Vagina (tissue), 2 donors: ENCODE data around the gene MACROD2. TPM values are rescaled to one million over a fixed set of nuclear protein-coding genes. Genes with fewer than 3 reads are reported as not detected.

Experiments
- DNase-seq, 2 donors: peaks; one replicate each; pipeline ENCODE4 v3.0.0-alpha.2; 2017; ENCODE audit errors: extremely low spot score in 2 of 2
- H3K27ac ChIP-seq: fragments of 200-600 bp; sonication (generic); one replicate; pipeline ENCODE4 v1.5.1; 2019
- H3K27me3 ChIP-seq: fragments of 200-600 bp; sonication (generic); one replicate; pipeline ENCODE4 v1.5.1; 2019
- H3K36me3 ChIP-seq, 2 donors: fragments of 200-600 bp; sonication (generic); one replicate each; pipeline ENCODE4 v1.5.1; 2017 to 2019
- H3K4me1 ChIP-seq: fragments of 200-600 bp; sonication (generic); one replicate; pipeline ENCODE4 v1.5.1; 2019
- H3K4me3 ChIP-seq, 2 donors: fragments of 200-600 bp; sonication (generic); 1 replicate in 1 of 2; 2 replicates in 1 of 2; pipeline ENCODE4 v1.5.1; 2016 to 2019
- H3K9me3 ChIP-seq: fragments of 200-600 bp; sonication (generic); one replicate; pipeline ENCODE4 v1.5.1; 2019
- CTCF ChIP-seq, 3 experiments: fragments of 450-650 bp in 2 of 3; fragments of 200-600 bp in 1 of 3; sonication (generic) in 1 of 3; IDR thresholded peaks; one replicate each; pipeline ENCODE4 v1.5.1; 2017 to 2019; ENCODE audit warnings: antibody characterized with exemption in 3 of 3, mild to moderate bottlenecking in 2 of 3, moderate library complexity in 2 of 3
- POLR2A ChIP-seq, 2 donors: fragments of 450-650 bp; IDR thresholded peaks; one replicate each; pipeline ENCODE4 v1.6.1; 2017; ENCODE audit warnings: antibody characterized with exemption in 2 of 2, mild to moderate bottlenecking in 2 of 2, moderate library complexity in 2 of 2
- POLR2AphosphoS5 ChIP-seq, 2 donors: sonication (generic); formaldehyde crosslinking; IDR thresholded peaks; one replicate each; pipeline ENCODE4 v1.9.0; 2017; ENCODE audit warnings: antibody characterized with exemption in 2 of 2, mild to moderate bottlenecking in 2 of 2, low read depth in 1 of 2; ENCODE audit not compliant: insufficient read depth in 1 of 2
- intact Hi-C: fragments of 100-400 bp; cut with DNase I; formaldehyde crosslinking; loops from one replicate; pipeline ENCODE4 v1.15.1; 2023
- total RNA-seq: library from RNA; depleted of rRNA; stranded (reverse); fragments of >200 nt; gene quantifications from one replicate; pipeline ENCODE4 v1.2.3, GENCODE V29; 2016

The MACROD2 gene
- total RNA-seq, 1 donor from 2014 or later, result 12.5 TPM

DNA sequence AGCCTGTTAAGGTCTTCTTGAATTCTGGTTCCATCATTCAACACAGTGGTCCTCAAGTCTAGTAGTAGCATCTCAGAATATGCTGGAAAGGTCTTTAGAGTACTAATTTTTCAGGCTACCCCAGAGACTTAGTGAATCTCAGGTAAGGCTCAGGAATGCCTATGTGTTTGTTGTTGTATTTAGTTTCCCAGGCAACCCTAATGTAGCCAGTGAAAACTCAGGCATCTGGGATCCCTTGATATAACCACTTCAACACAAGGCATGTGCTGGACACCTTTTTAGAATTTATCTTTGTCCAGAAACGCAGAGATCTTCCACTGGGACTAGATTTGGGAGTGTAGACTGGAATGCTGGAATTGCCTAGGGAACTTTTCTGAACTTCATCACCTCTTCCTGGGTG lies 940.0 kb downstream of the MACROD2 start:
- no peak overlapping the region for H3K4me3 ChIP-seq
- H3K27ac ChIP-seq, result no peak overlapping the region
- no peaks in the 10 kb centered on the region for H3K27me3 ChIP-seq
- no peak for DNase-seq
- intact Hi-C loops, result loop anchor here (5.0 kb wide), 1 partner anchor 903 kb away; no protein-coding TSS in a partner anchor
- H3K4me1 ChIP-seq, result no peaks in the 10 kb centered on the region
- no peaks in the 10 kb centered on the region for H3K36me3 ChIP-seq
- no peaks in the 10 kb centered on the region for H3K9me3 ChIP-seq
- TF ChIP-seq CTCF (IDR thresholded peaks at IDR 0.05) (no peak), POLR2AphosphoS5 (IDR thresholded peaks at IDR 0.05; ENCODE audit: insufficient read depth in 1 of 2, low read depth in 1 of 2) (no peak), POLR2A (IDR thresholded peaks at IDR 0.05) (no peak)

GRCh38 chr20:14937021-14937420 lies 941.7 kb downstream of the MACROD2 start:
- DNase-seq, result no peak
- intact Hi-C loops, result loop anchor here (5.0 kb wide), 1 partner anchor 905 kb away; no protein-coding TSS in a partner anchor
- H3K4me1 ChIP-seq, result no peaks in the 10 kb centered on the region

GRCh38 chr20:14937846-14938245 lies 942.5 kb downstream of the MACROD2 start:
- no peak for DNase-seq
- H3K27ac ChIP-seq, result no peak overlapping the region
- intact Hi-C loops, result loop anchor here (5.0 kb wide), 1 partner anchor 906 kb away; no protein-coding TSS in a partner anchor
- H3K36me3 ChIP-seq, result no peaks in the 10 kb centered on the region
- no peaks in the 10 kb centered on the region for H3K9me3 ChIP-seq
- TF ChIP-seq CTCF (IDR thresholded peaks at IDR 0.05) (no peak), POLR2AphosphoS5 (IDR thresholded peaks at IDR 0.05; ENCODE audit: insufficient read depth in 1 of 2, low read depth in 1 of 2) (no peak), POLR2A (IDR thresholded peaks at IDR 0.05) (no peak)
- no peaks in the 10 kb centered on the region for H3K4me1 ChIP-seq
- H3K27me3 ChIP-seq, result no peaks in the 10 kb centered on the region
- no peak overlapping the region for H3K4me3 ChIP-seq

More at GRCh38 chr20:14937021-14937420, 941.7 kb downstream of the MACROD2 start:
- H3K9me3 ChIP-seq, result no peaks in the 10 kb centered on the region
- no peaks in the 10 kb centered on the region for H3K27me3 ChIP-seq
- TF ChIP-seq POLR2AphosphoS5 (IDR thresholded peaks at IDR 0.05; ENCODE audit: insufficient read depth in 1 of 2, low read depth in 1 of 2) (no peak), POLR2A (IDR thresholded peaks at IDR 0.05) (no peak)
- no peak overlapping the region for H3K27ac ChIP-seq
- no peaks in the 10 kb centered on the region for H3K36me3 ChIP-seq
- H3K4me3 ChIP-seq, result no peak overlapping the region

GRCh38 chr20:14947536-14947935 lies 952.2 kb downstream of the MACROD2 start:
- no peaks in the 10 kb centered on the region for H3K27me3 ChIP-seq
- no peak for TF ChIP-seq POLR2A (IDR thresholded peaks at IDR 0.05)
- no peak for TF ChIP-seq POLR2AphosphoS5 (IDR thresholded peaks at IDR 0.05; ENCODE audit: insufficient read depth in 1 of 2, low read depth in 1 of 2)
- TF ChIP-seq CTCF (IDR thresholded peaks at IDR 0.05), result no peak
- intact Hi-C loops, result no loop called here
- no peaks in the 10 kb centered on the region for H3K36me3 ChIP-seq
- H3K9me3 ChIP-seq, result no peaks in the 10 kb centered on the region
- no peak overlapping the region for H3K27ac ChIP-seq
- no peak for DNase-seq
- H3K4me3 ChIP-seq, result no peak overlapping the region
- H3K4me1 ChIP-seq, result peaks cover 39% of the 10 kb centered on the region

GRCh38 chr20:14947946-14948345 lies 952.6 kb downstream of the MACROD2 start:
- Histone ChIP-seq H3K27ac (no peak overlapping the region), H3K27me3 (no peaks in the 10 kb centered on the region), H3K9me3 (no peaks in the 10 kb centered on the region), H3K4me1 (peaks cover 42% of the 10 kb centered on the region), H3K36me3 (no peaks in the 10 kb centered on the region), H3K4me3 (no peak overlapping the region)
- TF ChIP-seq POLR2AphosphoS5 (IDR thresholded peaks at IDR 0.05; ENCODE audit: insufficient read depth in 1 of 2, low read depth in 1 of 2) (no peak), POLR2A (IDR thresholded peaks at IDR 0.05) (no peak), CTCF (IDR thresholded peaks at IDR 0.05) (no peak)
- intact Hi-C loops, result no loop called here
- DNase-seq, result no peak
